Measurements from ENCODE around the gene ANKRD24. TPM values are rescaled to one million over a fixed set of nuclear protein-coding genes. Genes with fewer than 3 reads are reported as not detected.
A peak's percentile ranks its signal among the peaks of the same experiment; 100 is the strongest.
"Not testable (repeated sequence)": the region's sequence is repeated elsewhere in the genome, so short reads cannot be mapped to it uniquely, and the experiment has no call there.

ANKRD24 gene
- total RNA-seq, 1 donor from 2014 or later = 8.2 TPM

- no peak for FAIRE-seq
- no peak for DNase-seq (ENCODE audit: low spot score in 2 of 2)
Observed at GRCh38 chr19:4196587-4197148, 14.2 kb downstream of the ANKRD24 start.

GRCh38 chr19:4197228-4197624, 14.7 kb downstream of the ANKRD24 start:
- DNase-seq (ENCODE audit: low spot score in 2 of 2) (no peak), FAIRE-seq (no peak)

GRCh38 chr19:4197625-4198466, 15.4 kb downstream of the ANKRD24 start:
- DNase-seq (ENCODE audit: low spot score in 2 of 2) = peak in 1 of 2 donors; percentile 49
- no peak for FAIRE-seq

- FAIRE-seq = no peak
- DNase-seq (ENCODE audit: low spot score in 2 of 2) = peak in 1 of 2 donors; percentile 60
Observed at GRCh38 chr19:4198467-4199126, 16.1 kb downstream of the ANKRD24 start.

- no peak for FAIRE-seq
- no peak for DNase-seq (ENCODE audit: low spot score in 2 of 2)
Observed at GRCh38 chr19:4199699-4200293, 17.3 kb downstream of the ANKRD24 start.

- DNase-seq (ENCODE audit: low spot score in 2 of 2) (no peak), FAIRE-seq (no peak)
Observed at GRCh38 chr19:4200940-4201542, 18.6 kb downstream of the ANKRD24 start.

GRCh38 chr19:4201798-4202197, 19.3 kb downstream of the ANKRD24 start:
- DNase-seq (ENCODE audit: low spot score in 2 of 2) (no peak), FAIRE-seq (no peak)

GRCh38 chr19:4206818-4207484, 24.5 kb downstream of the ANKRD24 start:
- DNase-seq (ENCODE audit: low spot score in 2 of 2) (no peak), FAIRE-seq (no peak)

GRCh38 chr19:4208385-4209094, 26.1 kb downstream of the ANKRD24 start:
- DNase-seq (ENCODE audit: low spot score in 2 of 2) (no peak), FAIRE-seq (no peak)

GRCh38 chr19:4210166-4210731, 27.8 kb downstream of the ANKRD24 start:
- DNase-seq (ENCODE audit: low spot score in 2 of 2) (no peak), FAIRE-seq (no peak)

GRCh38 chr19:4213116-4213515, 30.6 kb downstream of the ANKRD24 start:
- DNase-seq (ENCODE audit: low spot score in 2 of 2) = no peak
- no peak for FAIRE-seq

GRCh38 chr19:4215807-4216206, 33.3 kb downstream of the ANKRD24 start:
- DNase-seq (ENCODE audit: low spot score in 2 of 2) (no peak), FAIRE-seq (no peak)

- FAIRE-seq = no peak
- DNase-seq (ENCODE audit: low spot score in 2 of 2) = no peak
Observed at GRCh38 chr19:4216846-4217245, 34.4 kb downstream of the ANKRD24 start.

GRCh38 chr19:4217429-4218264, 35.2 kb downstream of the ANKRD24 start:
- DNase-seq (ENCODE audit: low spot score in 2 of 2) (no peak), FAIRE-seq (no peak)

- DNase-seq (ENCODE audit: low spot score in 2 of 2); FAIRE-seq: not testable (repeated sequence)
Observed at GRCh38 chr19:4218523-4218922, 36.0 kb downstream of the ANKRD24 start.

GRCh38 chr19:4220188-4220587, 37.7 kb downstream of the ANKRD24 start:
- DNase-seq (ENCODE audit: low spot score in 2 of 2) = no peak
- no peak for FAIRE-seq

- no peak for DNase-seq (ENCODE audit: low spot score in 2 of 2)
- FAIRE-seq = no peak
Observed at GRCh38 chr19:4224470-4224869, 42.0 kb downstream of the ANKRD24 start.

GRCh38 chr19:4225885-4226284, 43.4 kb downstream of the ANKRD24 start:
- no peak for FAIRE-seq

More at GRCh38 chr19:4225885-4226284, 43.4 kb downstream of the ANKRD24 start:
- DNase-seq (ENCODE audit: low spot score in 2 of 2) = no peak

Measured in frontal cortex (tissue), 4 donors.